B cell (primary cell): ENCODE results near the gene METTL21A. TPM values are rescaled to one million over a fixed set of nuclear protein-coding genes. Genes with fewer than 3 reads are reported as not detected.
"Not testable (repeated sequence)": the region's sequence is repeated elsewhere in the genome, so short reads cannot be mapped to it uniquely, and the experiment has no call there.

Source experiments
- ATAC-seq: fragments of 200-7000 bp; cut with Tn5 transposase; one replicate; pipeline ENCODE4 v1.10.0; 2021; ENCODE audit warnings: low read depth, mild to moderate bottlenecking, moderate number of reproducible peaks, moderate library complexity
- CTCF ChIA-PET: fragments of 350-600 bp; sonication (Branson Sonifier 250); formaldehyde crosslinking; loops from one replicate; lab custom pipeline; 2021; ENCODE audit warnings: antibody characterized with exemption, inconsistent platforms; lab: Charles Lee
- POLR2A ChIA-PET: fragments of 350-600 bp; sonication (Branson Sonifier 250); formaldehyde crosslinking; loops from one replicate; lab custom pipeline; 2021; ENCODE audit warnings: antibody characterized with exemption; lab: Charles Lee
- DNase-seq: peaks from one replicate; pipeline ENCODE4 v3.0.0; 2013
- H2AFZ ChIP-seq: 2 replicates; pipeline ENCODE4 v1.6.1; 2012; ENCODE audit warnings: mild to moderate bottlenecking, low read depth, low read length; ENCODE audit not compliant: insufficient read depth, poor library complexity, severe bottlenecking
- H3K27ac ChIP-seq, 2 donors: 1 replicate in 1 of 2; 2 replicates in 1 of 2; pipeline ENCODE4 v1.5.1; 2012 to 2013; ENCODE audit warnings: low read length in 2 of 2, mild to moderate bottlenecking in 2 of 2, moderate library complexity in 1 of 2
- H3K27me3 ChIP-seq, 4 experiments: fragments of 200-600 bp in 1 of 4; sonication (generic) in 1 of 4; replicated peaks in 1 of 4; 1 replicate in 2 of 4; 2 replicates in 2 of 4; pipeline versions ENCODE4 v1.6.1 to v1.7.0; 2013 to 2016; ENCODE audit warnings: low read length in 3 of 4, mild to moderate bottlenecking in 2 of 4, mixed read lengths in 1 of 4, moderate library complexity in 1 of 4; ENCODE audit not compliant: insufficient read depth in 4 of 4, control insufficient read depth in 3 of 4; ENCODE audit errors: control extremely low read depth in 1 of 4
- H3K36me3 ChIP-seq, 2 experiments: replicated peaks in 1 of 2; 1 replicate in 1 of 2; 2 replicates in 1 of 2; pipeline versions ENCODE4 v1.6.1 to v1.7.1; 2013; ENCODE audit warnings: low read length in 1 of 2; ENCODE audit not compliant: insufficient read depth in 2 of 2, control insufficient read depth in 1 of 2; ENCODE audit errors: control extremely low read depth in 1 of 2, extremely low read depth in 1 of 2
- H3K4me1 ChIP-seq, 2 donors: fragments of 200-600 bp in 1 of 2; sonication (generic) in 1 of 2; 1 replicate in 1 of 2; 2 replicates in 1 of 2; pipeline versions ENCODE4 v1.5.1 to v1.6.1; 2013 to 2017; ENCODE audit warnings: low read length in 2 of 2; ENCODE audit not compliant: control insufficient read depth in 2 of 2, insufficient read depth in 2 of 2
- H3K4me2 ChIP-seq: replicated peaks from 2 replicates; pipeline ENCODE3; 2012; ENCODE audit warnings: mild to moderate bottlenecking, low read depth, low read length; ENCODE audit not compliant: poor library complexity, severe bottlenecking
- H3K4me3 ChIP-seq, 5 experiments: fragments of 200-600 bp in 1 of 5; sonication (generic) in 1 of 5; 1 replicate in 3 of 5; 2 replicates in 2 of 5; pipeline versions ENCODE4 v1.5.1 to v1.7.0; 2011 to 2016; ENCODE audit warnings: low read length in 4 of 5, mild to moderate bottlenecking in 4 of 5, low read depth in 2 of 5, control low read depth in 1 of 5, moderate library complexity in 1 of 5; ENCODE audit not compliant: insufficient read depth in 1 of 5; ENCODE audit errors: control extremely low read depth in 1 of 5, extremely low read depth in 1 of 5
- H3K79me2 ChIP-seq: fragments of 200-600 bp; sonication (generic); one replicate; pipeline ENCODE4 v1.6.0; 2016; ENCODE audit warnings: low read length; ENCODE audit not compliant: control insufficient read depth, insufficient read depth
- H3K9ac ChIP-seq: fragments of 200-600 bp; sonication (generic); 2 replicates; pipeline ENCODE4 v1.6.1; 2017; ENCODE audit warnings: mild to moderate bottlenecking, low read length, moderate library complexity
- H3K9me3 ChIP-seq, 3 donors: one replicate each; pipeline versions ENCODE4 v1.6.1 to v1.7.1; 2013; ENCODE audit warnings: low read length in 2 of 3; ENCODE audit not compliant: control insufficient read depth in 2 of 3, insufficient read depth in 1 of 3; ENCODE audit errors: control extremely low read depth in 1 of 3
- H4K20me1 ChIP-seq: 2 replicates; pipeline ENCODE4 v1.6.0; 2012; ENCODE audit warnings: mild to moderate bottlenecking, low read length; ENCODE audit not compliant: insufficient read depth, control insufficient read depth, poor library complexity, severe bottlenecking
- H3K27ac Mint-ChIP-seq: one replicate; pipeline ENCODE4 v1.8.0; 2021; ENCODE audit warnings: mixed read lengths
- H3K27me3 Mint-ChIP-seq: one replicate; pipeline ENCODE4 v1.8.0; 2021; ENCODE audit warnings: mixed read lengths
- H3K4me1 Mint-ChIP-seq: one replicate; pipeline ENCODE4 v1.8.0; 2021; ENCODE audit warnings: mixed read lengths
- H3K4me3 Mint-ChIP-seq: one replicate; pipeline ENCODE4 v1.8.0; 2021; ENCODE audit warnings: mixed read lengths
- H3K9me3 Mint-ChIP-seq: one replicate; pipeline ENCODE4 v1.8.0; 2022; ENCODE audit warnings: mixed read lengths; ENCODE audit not compliant: insufficient read depth
- CTCF ChIP-seq: fragments of 200-600 bp; IDR thresholded peaks from one replicate; pipeline ENCODE4 v1.8.0; 2022; ENCODE audit warnings: antibody characterized with exemption, mild to moderate bottlenecking
- EZH2 ChIP-seq: IDR thresholded peaks from 2 replicates; pipeline ENCODE4 v1.6.1; 2012; ENCODE audit warnings: borderline replicate concordance, low read depth, mild to moderate bottlenecking, moderate library complexity, low read length; ENCODE audit not compliant: insufficient read depth, poor library complexity, severe bottlenecking
- WGBS: methylation state at CpG from one replicate; pipeline ENCODE4 v1.1.5; 2013; ENCODE audit warnings: missing lambda C conversion rate; ENCODE audit not compliant: insufficient coverage; 5-methylcytosine and 5-hydroxymethylcytosine counted together
- intact Hi-C: fragments of 100-400 bp; cut with micrococcal nuclease; formaldehyde crosslinking; loops from one replicate; pipeline ENCODE4 v1.10.0; 2022
- polyA plus RNA-seq: library from polyadenylated mRNA; depleted of rRNA; stranded (reverse); fragments of >200 nt; gene quantifications from 2 replicates; pipeline ENCODE4 v1.2.3, GENCODE V29; 2012
- total RNA-seq, 2 donors: library from RNA; stranded (reverse); fragments of 120-200 nt in 1 of 2; gene quantifications; 1 replicate in 1 of 2; 2 replicates in 1 of 2; pipeline versions ENCODE4 v1.2.3 to v1.2.4, GENCODE V29; 2013 to 2022

METTL21A gene
- total and polyA plus RNA-seq, 2 donors (not counting 1 experiment from before 2014, with no cell fraction given), result 30.7 to 33.1 TPM

- Histone ChIP-seq H3K4me1 (peaks cover 0 to 4% of the 10 kb centered on the region in 2 donors), H3K9ac (no peak overlapping the region), H3K36me3 (no peaks in the 10 kb centered on the region), H3K27me3 (no peaks in the 10 kb centered on the region), H3K4me3 (no peak overlapping the region), H4K20me1 (no peaks in the 10 kb centered on the region), H3K27ac (no peak overlapping the region), H2AFZ (no peak overlapping the region), H3K79me2 (no peaks in the 10 kb centered on the region), H3K9me3 (no peaks in the 10 kb centered on the region), H3K4me2 (no peak overlapping the region)
- no peak overlapping the region for H3K4me3 Mint-ChIP-seq
- DNase-seq (no peak), ATAC-seq (no peak)
- ChIA-PET POLR2A (no interaction called here), CTCF (no interaction called here)
- WGBS, result 67% methylated on average over 2 of the region's 4 CpGs
- H3K4me1 Mint-ChIP-seq, result peaks cover 11% of the 10 kb centered on the region
- TF ChIP-seq CTCF (no peak), EZH2 (no peak)
- no peak overlapping the region for H3K27ac Mint-ChIP-seq
- no peaks in the 10 kb centered on the region for H3K27me3 Mint-ChIP-seq
- no peaks in the 10 kb centered on the region for H3K9me3 Mint-ChIP-seq
- intact Hi-C loops, result no loop called here
Measured at GRCh38 chr2:207655000-207655399, 29.8 kb upstream of the METTL21A start.

GRCh38 chr2:207646582-207646981, 21.4 kb upstream of the METTL21A start:
- H3K27ac ChIP-seq, H3K9me3 Mint-ChIP-seq, H3K4me3 Mint-ChIP-seq, DNase-seq, H3K9me3 ChIP-seq, H2AFZ ChIP-seq, H3K79me2 ChIP-seq, H3K27ac Mint-ChIP-seq, intact Hi-C loops, CTCF ChIA-PET, H3K27me3 Mint-ChIP-seq, H3K4me1 ChIP-seq, H3K4me1 Mint-ChIP-seq, H3K4me3 ChIP-seq, ATAC-seq, H4K20me1 ChIP-seq, POLR2A ChIA-PET, H3K9ac ChIP-seq, H3K36me3 ChIP-seq, H3K4me2 ChIP-seq, H3K27me3 ChIP-seq: not testable (repeated sequence)
- WGBS, result 96% methylated on average over 6 of the region's 7 CpGs
